HepG2 (cell line): Measurements from ENCODE around the gene FAM193A.

ENCODE experiments used
- MED1 ChIP-seq: sonication (generic); formaldehyde crosslinking; IDR thresholded peaks from 2 replicates; pipeline ENCODE4 v1.4.0; 2020; ENCODE audit warnings: missing genetic modification reagents
- TARDBP ChIP-seq: sonication (generic); formaldehyde crosslinking; IDR thresholded peaks from 2 replicates; pipeline ENCODE4 v1.8.0; 2022; ENCODE audit warnings: mild to moderate bottlenecking, missing genetic modification reagents
- ZNF160 ChIP-seq: sonication (generic); formaldehyde crosslinking; IDR thresholded peaks from 2 replicates; pipeline ENCODE4 v1.8.0; 2022; ENCODE audit warnings: mild to moderate bottlenecking, inconsistent platforms, missing genetic modification reagents
- ZNF274 ChIP-seq: sonication (generic); formaldehyde crosslinking; IDR thresholded peaks from 2 replicates; pipeline ENCODE4 v1.5.1; 2020; ENCODE audit warnings: mild to moderate bottlenecking, missing genetic modification reagents
- ZNF33B ChIP-seq: sonication (generic); formaldehyde crosslinking; IDR thresholded peaks from 2 replicates; pipeline ENCODE4 v1.5.1; 2020; ENCODE audit warnings: mild to moderate bottlenecking, missing genetic modification reagents
- TF ChIP-seq, protein P1 (sequence below): sonication (generic); formaldehyde crosslinking; IDR thresholded peaks from 2 replicates; pipeline ENCODE4 v1.5.0; 2020; ENCODE audit warnings: mild to moderate bottlenecking, missing genetic modification reagents, moderate library complexity
- TF ChIP-seq, protein P2 (sequence below): sonication (generic); formaldehyde crosslinking; IDR thresholded peaks from 2 replicates; pipeline ENCODE4 v1.8.0; 2022; ENCODE audit warnings: mild to moderate bottlenecking, missing genetic modification reagents; ENCODE audit not compliant: insufficient replicate concordance
- TF ChIP-seq, protein P3 (sequence below): sonication (generic); formaldehyde crosslinking; IDR thresholded peaks from 2 replicates; pipeline ENCODE4 v1.4.0; 2020; ENCODE audit warnings: low read depth, missing genetic modification reagents

DNA sequence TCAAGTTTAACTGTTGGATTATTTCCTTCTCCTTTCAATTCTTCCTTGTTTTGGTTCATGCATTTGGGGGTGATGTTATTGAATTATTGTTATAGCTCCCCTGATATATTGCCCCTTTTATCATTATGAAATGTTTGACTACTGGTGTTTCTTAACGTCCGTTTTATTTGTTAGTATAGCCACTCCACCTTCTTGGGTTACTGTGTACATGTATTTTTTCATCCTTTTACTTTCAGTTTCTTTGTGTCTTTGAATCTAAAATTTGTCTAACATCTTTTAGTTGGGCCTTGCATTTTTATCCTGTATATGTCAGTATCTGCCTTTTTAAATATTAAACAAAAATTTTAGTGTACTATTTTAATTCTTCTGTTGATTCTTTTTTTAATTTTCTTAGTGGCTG lies 131.0 kb downstream of the FAM193A start:
- TF ChIP-seq, protein P1, sequence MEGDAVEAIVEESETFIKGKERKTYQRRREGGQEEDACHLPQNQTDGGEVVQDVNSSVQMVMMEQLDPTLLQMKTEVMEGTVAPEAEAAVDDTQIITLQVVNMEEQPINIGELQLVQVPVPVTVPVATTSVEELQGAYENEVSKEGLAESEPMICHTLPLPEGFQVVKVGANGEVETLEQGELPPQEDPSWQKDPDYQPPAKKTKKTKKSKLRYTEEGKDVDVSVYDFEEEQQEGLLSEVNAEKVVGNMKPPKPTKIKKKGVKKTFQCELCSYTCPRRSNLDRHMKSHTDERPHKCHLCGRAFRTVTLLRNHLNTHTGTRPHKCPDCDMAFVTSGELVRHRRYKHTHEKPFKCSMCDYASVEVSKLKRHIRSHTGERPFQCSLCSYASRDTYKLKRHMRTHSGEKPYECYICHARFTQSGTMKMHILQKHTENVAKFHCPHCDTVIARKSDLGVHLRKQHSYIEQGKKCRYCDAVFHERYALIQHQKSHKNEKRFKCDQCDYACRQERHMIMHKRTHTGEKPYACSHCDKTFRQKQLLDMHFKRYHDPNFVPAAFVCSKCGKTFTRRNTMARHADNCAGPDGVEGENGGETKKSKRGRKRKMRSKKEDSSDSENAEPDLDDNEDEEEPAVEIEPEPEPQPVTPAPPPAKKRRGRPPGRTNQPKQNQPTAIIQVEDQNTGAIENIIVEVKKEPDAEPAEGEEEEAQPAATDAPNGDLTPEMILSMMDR = no peak
- no peak for TF ChIP-seq MED1
- TF ChIP-seq, protein P2, sequence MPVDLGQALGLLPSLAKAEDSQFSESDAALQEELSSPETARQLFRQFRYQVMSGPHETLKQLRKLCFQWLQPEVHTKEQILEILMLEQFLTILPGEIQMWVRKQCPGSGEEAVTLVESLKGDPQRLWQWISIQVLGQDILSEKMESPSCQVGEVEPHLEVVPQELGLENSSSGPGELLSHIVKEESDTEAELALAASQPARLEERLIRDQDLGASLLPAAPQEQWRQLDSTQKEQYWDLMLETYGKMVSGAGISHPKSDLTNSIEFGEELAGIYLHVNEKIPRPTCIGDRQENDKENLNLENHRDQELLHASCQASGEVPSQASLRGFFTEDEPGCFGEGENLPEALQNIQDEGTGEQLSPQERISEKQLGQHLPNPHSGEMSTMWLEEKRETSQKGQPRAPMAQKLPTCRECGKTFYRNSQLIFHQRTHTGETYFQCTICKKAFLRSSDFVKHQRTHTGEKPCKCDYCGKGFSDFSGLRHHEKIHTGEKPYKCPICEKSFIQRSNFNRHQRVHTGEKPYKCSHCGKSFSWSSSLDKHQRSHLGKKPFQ (CRISPR knock-in tag) = no peak
- TF ChIP-seq ZNF160 (CRISPR knock-in tag) = no peak
- no peak for TF ChIP-seq ZNF33B (CRISPR knock-in tag)
- TF ChIP-seq, protein P3, sequence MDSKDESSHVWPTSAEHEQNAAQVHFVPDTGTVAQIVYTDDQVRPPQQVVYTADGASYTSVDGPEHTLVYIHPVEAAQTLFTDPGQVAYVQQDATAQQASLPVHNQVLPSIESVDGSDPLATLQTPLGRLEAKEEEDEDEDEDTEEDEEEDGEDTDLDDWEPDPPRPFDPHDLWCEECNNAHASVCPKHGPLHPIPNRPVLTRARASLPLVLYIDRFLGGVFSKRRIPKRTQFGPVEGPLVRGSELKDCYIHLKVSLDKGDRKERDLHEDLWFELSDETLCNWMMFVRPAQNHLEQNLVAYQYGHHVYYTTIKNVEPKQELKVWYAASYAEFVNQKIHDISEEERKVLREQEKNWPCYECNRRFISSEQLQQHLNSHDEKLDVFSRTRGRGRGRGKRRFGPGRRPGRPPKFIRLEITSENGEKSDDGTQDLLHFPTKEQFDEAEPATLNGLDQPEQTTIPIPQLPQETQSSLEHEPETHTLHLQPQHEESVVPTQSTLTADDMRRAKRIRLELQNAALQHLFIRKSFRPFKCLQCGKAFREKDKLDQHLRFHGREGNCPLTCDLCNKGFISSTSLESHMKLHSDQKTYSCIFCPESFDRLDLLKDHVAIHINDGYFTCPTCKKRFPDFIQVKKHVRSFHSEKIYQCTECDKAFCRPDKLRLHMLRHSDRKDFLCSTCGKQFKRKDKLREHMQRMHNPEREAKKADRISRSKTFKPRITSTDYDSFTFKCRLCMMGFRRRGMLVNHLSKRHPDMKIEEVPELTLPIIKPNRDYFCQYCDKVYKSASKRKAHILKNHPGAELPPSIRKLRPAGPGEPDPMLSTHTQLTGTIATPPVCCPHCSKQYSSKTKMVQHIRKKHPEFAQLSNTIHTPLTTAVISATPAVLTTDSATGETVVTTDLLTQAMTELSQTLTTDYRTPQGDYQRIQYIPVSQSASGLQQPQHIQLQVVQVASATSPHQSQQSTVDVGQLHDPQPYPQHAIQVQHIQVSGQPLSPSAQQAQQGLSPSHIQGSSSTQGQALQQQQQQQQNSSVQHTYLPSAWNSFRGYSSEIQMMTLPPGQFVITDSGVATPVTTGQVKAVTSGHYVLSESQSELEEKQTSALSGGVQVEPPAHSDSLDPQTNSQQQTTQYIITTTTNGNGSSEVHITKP (CRISPR knock-in tag) = no peak
- TF ChIP-seq ZNF274 (CRISPR knock-in tag) = no peak
- TF ChIP-seq TARDBP (CRISPR knock-in tag) = no peak
